CMK (cell line): ENCODE measurements around the gene FER1L5.

Experiments
- DNase-seq: peaks from one replicate; pipeline ENCODE4 v3.0.0-alpha.2; 2010; ENCODE audit warnings: low read depth

Gene FER1L5

DNA sequence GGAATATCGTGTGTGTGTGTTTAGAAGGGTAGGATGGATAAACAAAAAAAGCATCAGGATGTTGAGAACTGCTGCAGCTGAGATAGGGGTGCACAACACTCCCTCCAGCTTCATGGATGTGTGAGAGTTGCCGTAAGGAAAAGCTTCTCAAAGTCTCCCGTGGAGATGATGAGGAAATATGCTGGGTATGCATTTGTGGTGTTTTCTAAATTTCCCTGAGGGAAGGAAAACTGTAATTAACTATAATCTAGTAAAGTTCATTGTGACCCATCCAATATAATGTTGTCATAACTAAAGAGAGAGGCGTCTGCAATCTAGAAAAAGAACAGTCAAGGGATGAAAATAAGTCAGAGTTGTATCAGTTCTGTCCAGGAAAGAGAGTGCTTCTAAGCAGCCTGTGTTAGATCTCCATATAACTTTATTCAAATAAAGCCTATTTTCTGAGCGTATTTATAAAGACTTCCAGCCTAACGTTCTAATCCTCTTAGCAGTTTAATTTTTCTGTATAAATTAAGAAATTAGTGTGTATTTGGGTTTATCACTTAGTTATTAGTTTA lies 104.6 kb downstream of the FER1L5 start:
- DNase-seq: no peak

DNA sequence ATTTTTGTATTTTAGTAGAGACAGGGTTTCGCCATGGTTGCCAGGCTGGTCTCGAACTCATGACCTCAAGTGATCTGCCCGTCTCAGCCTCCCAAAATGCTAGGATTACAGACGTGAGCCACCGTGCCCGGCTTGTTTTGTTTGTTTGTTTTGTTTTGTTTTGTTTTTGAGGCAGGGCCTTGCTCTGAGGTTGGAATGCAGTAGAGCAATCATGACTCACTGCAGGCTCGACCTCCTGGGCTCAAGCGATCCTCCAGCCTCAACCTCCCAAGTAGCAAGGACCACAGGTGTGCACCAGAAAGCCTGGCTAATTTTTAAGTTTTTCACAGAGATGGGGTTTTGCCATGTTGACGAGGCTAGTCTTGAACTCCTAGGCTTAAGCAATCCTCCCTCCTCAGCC lies 109.2 kb downstream of the FER1L5 start:
- DNase-seq: no peak

DNA sequence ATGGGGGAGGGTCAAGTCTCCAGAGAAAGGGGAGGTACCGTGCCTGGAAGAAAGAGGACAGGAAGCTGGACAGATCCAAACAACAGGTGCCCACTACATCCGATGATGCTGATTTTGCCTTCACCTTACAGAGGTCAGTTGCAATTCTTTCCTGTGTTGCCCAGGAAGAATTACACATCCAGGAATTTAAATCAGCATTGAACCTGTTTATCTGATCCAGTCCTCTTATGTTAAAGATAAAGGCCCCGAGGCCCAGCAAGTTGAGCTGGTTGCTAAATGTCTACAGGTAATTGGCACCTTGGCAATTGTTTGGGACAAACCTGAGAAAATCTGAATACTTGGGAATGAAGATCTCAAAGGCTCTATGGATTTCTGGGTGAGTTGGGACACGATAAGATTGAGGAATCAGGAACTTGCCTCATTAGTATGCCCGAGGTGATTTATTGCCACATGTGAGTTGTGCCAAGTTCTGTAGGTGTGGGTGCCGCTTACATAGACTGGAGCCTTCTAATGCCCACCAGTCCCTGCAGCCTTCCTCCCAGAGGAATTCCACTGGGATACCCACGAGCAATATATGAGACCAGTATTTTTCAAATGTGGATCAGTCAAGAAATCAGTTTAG lies 111.2 kb downstream of the FER1L5 start:
- DNase-seq: no peak

GRCh38 chr2:96754317-96754716 lies 111.8 kb downstream of the FER1L5 start:
- DNase-seq: no peak
